Hepatocyte (in vitro differentiated cells): Measurements from ENCODE around the gene STX5. TPM values are rescaled to one million over a fixed set of nuclear protein-coding genes. Genes with fewer than 3 reads are reported as not detected.

Experiments used
- DNase-seq: peaks from one replicate; pipeline ENCODE4 v3.0.0-alpha.2; 2016; ENCODE audit warnings: low spot score
- H2AFZ ChIP-seq: fragments of 200-600 bp; sonication (generic); 2 replicates; pipeline ENCODE4 v1.6.0; 2016; ENCODE audit warnings: antibody characterized with exemption, mild to moderate bottlenecking
- H3K27ac ChIP-seq: fragments of 200-600 bp; sonication (generic); 2 replicates; pipeline ENCODE4 v1.5.1; 2016; ENCODE audit warnings: mild to moderate bottlenecking
- H3K27me3 ChIP-seq: fragments of 200-600 bp; sonication (generic); 2 replicates; pipeline ENCODE4 v1.6.1; 2016
- H3K36me3 ChIP-seq: fragments of 200-600 bp; sonication (generic); replicated peaks from 2 replicates; pipeline ENCODE4 v1.5.1; 2016; ENCODE audit warnings: low read depth; ENCODE audit not compliant: insufficient read depth
- H3K4me1 ChIP-seq: fragments of 200-600 bp; sonication (generic); 2 replicates; pipeline ENCODE4 v1.5.1; 2016; ENCODE audit warnings: mild to moderate bottlenecking, moderate library complexity; ENCODE audit not compliant: insufficient read depth
- H3K4me2 ChIP-seq: fragments of 200-600 bp; sonication (generic); 2 replicates; pipeline ENCODE4 v1.6.0; 2016
- H3K4me3 ChIP-seq: fragments of 200-600 bp; sonication (generic); 2 replicates; pipeline ENCODE4 v1.5.1; 2016; ENCODE audit warnings: mild to moderate bottlenecking
- H3K79me2 ChIP-seq: fragments of 200-600 bp; sonication (generic); 2 replicates; pipeline ENCODE4 v1.6.0; 2017; ENCODE audit warnings: mild to moderate bottlenecking
- H3K9me2 ChIP-seq: fragments of 200-600 bp; sonication (generic); replicated peaks from 2 replicates; pipeline ENCODE4 v1.6.0; 2017; ENCODE audit warnings: mild to moderate bottlenecking; ENCODE audit not compliant: insufficient read depth
- H3K9me3 ChIP-seq: fragments of 200-600 bp; sonication (generic); 2 replicates; pipeline ENCODE4 v1.5.1; 2016; ENCODE audit warnings: low read depth, mild to moderate bottlenecking
- H4K20me1 ChIP-seq: fragments of 200-600 bp; sonication (generic); 2 replicates; pipeline ENCODE4 v1.6.0; 2016; ENCODE audit warnings: mild to moderate bottlenecking; ENCODE audit not compliant: insufficient read depth, poor library complexity, severe bottlenecking
- EZH2 ChIP-seq: fragments of 200-600 bp; sonication (generic); IDR thresholded peaks from 2 replicates; pipeline ENCODE4 v1.6.1; 2016; ENCODE audit warnings: antibody characterized with exemption, mild to moderate bottlenecking, borderline replicate concordance
- EZH2phosphoT487 ChIP-seq: fragments of 200-600 bp; sonication (generic); IDR thresholded peaks from one replicate; pipeline ENCODE4 v1.6.1; 2018; ENCODE audit warnings: antibody characterized with exemption, mild to moderate bottlenecking, low read depth, moderate library complexity; ENCODE audit not compliant: unreplicated experiment, severe bottlenecking
- WGBS: methylation state at CpG from one replicate; pipeline ENCODE4 v1.1.6; 2016; ENCODE audit warnings: low lambda C conversion rate; ENCODE audit errors: missing lambda C conversion rate; 5-methylcytosine and 5-hydroxymethylcytosine counted together
- polyA plus RNA-seq: library from polyadenylated mRNA; unstranded; fragments of >200 nt; fragmentation: Nextera tagmentation; extraction: Ambion mirVana; gene quantifications from 2 replicates; pipeline ENCODE4 v1.2.1, GENCODE V29; 2016
- total RNA-seq: library from RNA; depleted of rRNA; stranded (reverse); fragments of >200 nt; gene quantifications from 2 replicates; pipeline ENCODE4 v1.2.3, GENCODE V29; 2014
- TF ChIP-seq, protein P1 (sequence below): fragments of 200-600 bp; sonication (generic); IDR thresholded peaks from 2 replicates; pipeline ENCODE4 v1.5.1; 2016; ENCODE audit warnings: antibody characterized with exemption, mild to moderate bottlenecking; ENCODE audit not compliant: poor library complexity

The STX5 gene
- total and polyA plus RNA-seq, 2 experiments from 2014 or later, result 35.4 to 49.7 TPM

- H3K27ac ChIP-seq, result peak overlapping the region; percentile 100
- no peaks in the 10 kb centered on the region for H3K9me3 ChIP-seq
- no peak overlapping the region for H2AFZ ChIP-seq
- TF ChIP-seq EZH2, result no peak
- TF ChIP-seq, protein P1, sequence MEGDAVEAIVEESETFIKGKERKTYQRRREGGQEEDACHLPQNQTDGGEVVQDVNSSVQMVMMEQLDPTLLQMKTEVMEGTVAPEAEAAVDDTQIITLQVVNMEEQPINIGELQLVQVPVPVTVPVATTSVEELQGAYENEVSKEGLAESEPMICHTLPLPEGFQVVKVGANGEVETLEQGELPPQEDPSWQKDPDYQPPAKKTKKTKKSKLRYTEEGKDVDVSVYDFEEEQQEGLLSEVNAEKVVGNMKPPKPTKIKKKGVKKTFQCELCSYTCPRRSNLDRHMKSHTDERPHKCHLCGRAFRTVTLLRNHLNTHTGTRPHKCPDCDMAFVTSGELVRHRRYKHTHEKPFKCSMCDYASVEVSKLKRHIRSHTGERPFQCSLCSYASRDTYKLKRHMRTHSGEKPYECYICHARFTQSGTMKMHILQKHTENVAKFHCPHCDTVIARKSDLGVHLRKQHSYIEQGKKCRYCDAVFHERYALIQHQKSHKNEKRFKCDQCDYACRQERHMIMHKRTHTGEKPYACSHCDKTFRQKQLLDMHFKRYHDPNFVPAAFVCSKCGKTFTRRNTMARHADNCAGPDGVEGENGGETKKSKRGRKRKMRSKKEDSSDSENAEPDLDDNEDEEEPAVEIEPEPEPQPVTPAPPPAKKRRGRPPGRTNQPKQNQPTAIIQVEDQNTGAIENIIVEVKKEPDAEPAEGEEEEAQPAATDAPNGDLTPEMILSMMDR, result no peak
- no peak for TF ChIP-seq EZH2phosphoT487
- H3K36me3 ChIP-seq, result no peaks in the 10 kb centered on the region
- H3K4me2 ChIP-seq, result peak overlapping the region; percentile 91
- DNase-seq, result no peak
- no peaks in the 10 kb centered on the region for H3K27me3 ChIP-seq
- peaks cover 17% of the 10 kb centered on the region for H4K20me1 ChIP-seq
- 84% methylated on average over 7 of the region's 7 CpGs for WGBS
- peaks cover 57% of the 10 kb centered on the region for H3K79me2 ChIP-seq
- H3K4me3 ChIP-seq, result no peak overlapping the region
- peaks cover 38% of the 10 kb centered on the region for H3K4me1 ChIP-seq
- no peaks in the 10 kb centered on the region for H3K9me2 ChIP-seq
These were observed 47.6 kb upstream of the STX5 start for GRCh38 chr11:62879235-62879978.

GRCh38 chr11:62876712-62877111 is 44.9 kb upstream of the STX5 start:
- no peaks in the 10 kb centered on the region for H3K9me3 ChIP-seq
- no peak overlapping the region for H3K4me3 ChIP-seq
- no peaks in the 10 kb centered on the region for H3K9me2 ChIP-seq
- no peak overlapping the region for H3K27ac ChIP-seq
- H3K27me3 ChIP-seq, result no peaks in the 10 kb centered on the region
- no peak overlapping the region for H2AFZ ChIP-seq
- H3K36me3 ChIP-seq, result no peaks in the 10 kb centered on the region
- no peak for DNase-seq
- WGBS, result 73% methylated on average over 6 of the region's 6 CpGs
- TF ChIP-seq EZH2 (no peak), EZH2phosphoT487 (no peak)
- TF ChIP-seq, protein P1, result no peak
- peaks cover 30% of the 10 kb centered on the region for H3K79me2 ChIP-seq
- no peak overlapping the region for H3K4me2 ChIP-seq
- H4K20me1 ChIP-seq, result no peaks in the 10 kb centered on the region
- H3K4me1 ChIP-seq, result peaks cover 14% of the 10 kb centered on the region

DNA sequence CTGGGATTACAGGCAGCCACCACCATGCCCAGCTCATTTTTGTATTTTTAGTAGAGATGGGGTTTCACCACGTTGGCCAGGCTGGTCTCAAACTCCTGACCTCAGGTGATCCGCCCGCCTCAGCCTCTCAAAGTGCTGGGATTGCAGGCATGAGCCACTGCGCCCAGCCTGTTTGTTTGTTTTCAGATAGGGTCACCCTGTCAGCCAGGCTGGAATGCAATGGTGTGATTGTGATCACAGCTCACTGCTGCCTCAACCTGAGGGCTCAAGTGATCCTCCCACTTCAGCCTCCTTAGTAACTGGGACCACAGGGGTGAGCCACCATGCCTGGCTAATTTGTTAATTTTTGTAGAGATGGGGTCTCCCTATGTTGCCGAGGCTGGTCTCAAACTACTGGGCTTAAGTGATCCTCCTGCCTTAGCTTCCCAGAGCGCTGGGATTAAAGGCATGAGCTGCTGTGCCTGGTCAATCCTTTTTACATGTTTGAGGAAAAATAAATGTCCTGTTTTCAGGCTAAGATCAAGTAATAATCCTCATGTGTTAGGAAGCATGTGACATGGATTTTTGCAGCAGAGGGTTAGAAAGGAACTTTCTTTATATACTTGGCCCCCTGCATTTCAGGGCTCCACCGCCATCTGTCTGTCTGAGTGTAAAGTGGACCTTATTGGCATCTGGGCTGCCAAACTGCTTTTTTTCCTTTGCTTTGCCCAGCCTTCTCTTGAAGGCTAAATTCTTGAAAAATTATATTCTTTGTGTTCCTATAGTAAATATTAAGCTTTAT is 44.0 kb upstream of the STX5 start:
- 71% methylated on average over 7 of the region's 7 CpGs for WGBS
- no peaks in the 10 kb centered on the region for H3K9me3 ChIP-seq
- H3K79me2 ChIP-seq, result peaks cover 27% of the 10 kb centered on the region
- H3K4me3 ChIP-seq, result no peak overlapping the region
- no peaks in the 10 kb centered on the region for H3K27me3 ChIP-seq
- H3K9me2 ChIP-seq, result no peaks in the 10 kb centered on the region
- H3K4me1 ChIP-seq, result peaks cover 14% of the 10 kb centered on the region
- H3K36me3 ChIP-seq, result no peaks in the 10 kb centered on the region
- H3K4me2 ChIP-seq, result no peak overlapping the region
- H3K27ac ChIP-seq, result peak overlapping the region; percentile 15
- no peak for DNase-seq
- H2AFZ ChIP-seq, result no peak overlapping the region
- H4K20me1 ChIP-seq, result no peaks in the 10 kb centered on the region
- no peak for TF ChIP-seq EZH2
- TF ChIP-seq, protein P1, result no peak
